ENCODE results near the gene TNNT2. TPM values are rescaled to one million over a fixed set of nuclear protein-coding genes. Genes with fewer than 3 reads are reported as not detected.

Gene TNNT2
- total and polyA plus RNA-seq, 2 donors (not counting 1 experiment from before 2014, with no cell fraction given) = 1.4 TPM; not detected in 1

GRCh38 chr1:201423655-201424054, 46.2 kb upstream of the TNNT2 start:
- Histone ChIP-seq H3K79me2 (ENCODE audit: control insufficient read depth, insufficient read depth, low read length) (no peaks in the 10 kb centered on the region), H4K20me1 (ENCODE audit: control insufficient read depth, extremely low read depth, insufficient read depth, low read length) (no peaks in the 10 kb centered on the region), H3K4me3 (replicated peaks in 1 of 4; ENCODE audit: control extremely low read depth in 1 of 4, insufficient read depth in 1 of 4, low read depth in 3 of 4, low read length in 4 of 4) (no peak overlapping the region), H3K27me3 (ENCODE audit: control insufficient read depth, insufficient read depth, low read length) (peaks cover 21% of the 10 kb centered on the region), H3K27ac (ENCODE audit: insufficient read depth, low read length) (no peak overlapping the region), H3K36me3 (ENCODE audit: control insufficient read depth, insufficient read depth, low read length) (no peaks in the 10 kb centered on the region), H3K4me1 (ENCODE audit: control insufficient read depth, extremely low read depth, insufficient read depth, low read length) (no peaks in the 10 kb centered on the region), H3K9me3 (ENCODE audit: control insufficient read depth, insufficient read depth, low read depth, low read length) (no peaks in the 10 kb centered on the region), H3K9ac (ENCODE audit: insufficient read depth, low read length) (no peak overlapping the region), H3K4me2 (ENCODE audit: extremely low read depth, insufficient read depth, low read length) (no peak overlapping the region), H2AFZ (ENCODE audit: low read length) (no peak overlapping the region)
- no peak for DNase-seq (ENCODE audit: low read depth in 2 of 2)
- TF ChIP-seq EZH2 (IDR thresholded peaks at IDR 0.05; ENCODE audit: low read length, missing control alignments) = no peak
- no peak for TF ChIP-seq CTCF (conservative IDR thresholded peaks at IDR 0.05 in 1 of 2, IDR thresholded peaks at IDR 0.05 in 1 of 2; ENCODE audit: low read depth in 1 of 2, low read length in 2 of 2)

DNA sequence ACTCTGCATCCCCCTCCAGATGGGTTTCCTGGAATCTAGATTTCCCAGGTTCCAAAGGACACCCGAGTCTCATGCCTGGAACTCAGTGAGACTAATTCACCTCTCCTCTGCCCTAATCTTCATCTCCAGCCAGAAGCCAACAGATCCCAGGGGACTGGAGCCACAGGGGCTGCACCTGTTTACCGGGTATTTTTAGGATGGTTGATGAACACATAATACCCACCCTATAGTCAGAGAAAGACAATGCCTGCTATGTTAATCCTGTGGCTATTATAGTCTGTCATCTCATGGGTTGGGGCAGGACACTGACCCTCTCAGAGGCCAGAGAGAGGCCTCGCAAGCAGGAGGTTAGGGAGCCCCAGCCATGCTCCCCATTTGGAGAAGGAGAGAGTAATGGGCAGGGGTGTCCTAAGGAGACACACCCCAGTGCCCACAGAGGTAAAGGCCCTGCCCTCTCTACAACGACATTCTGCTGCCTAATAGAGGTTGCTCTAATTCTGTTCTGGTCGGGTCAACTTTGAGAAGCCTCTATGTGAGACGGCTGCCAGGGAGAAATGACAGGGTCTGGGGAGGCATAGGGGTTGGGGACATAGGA, 45.1 kb upstream of the TNNT2 start:
- Histone ChIP-seq H3K9me3 (ENCODE audit: control insufficient read depth, insufficient read depth, low read depth, low read length) (no peaks in the 10 kb centered on the region), H4K20me1 (ENCODE audit: control insufficient read depth, extremely low read depth, insufficient read depth, low read length) (no peaks in the 10 kb centered on the region), H2AFZ (ENCODE audit: low read length) (no peak overlapping the region), H3K36me3 (ENCODE audit: control insufficient read depth, insufficient read depth, low read length) (no peaks in the 10 kb centered on the region), H3K9ac (ENCODE audit: insufficient read depth, low read length) (no peak overlapping the region), H3K79me2 (ENCODE audit: control insufficient read depth, insufficient read depth, low read length) (no peaks in the 10 kb centered on the region), H3K27me3 (ENCODE audit: control insufficient read depth, insufficient read depth, low read length) (peaks cover 22% of the 10 kb centered on the region), H3K27ac (ENCODE audit: insufficient read depth, low read length) (no peak overlapping the region), H3K4me3 (replicated peaks in 1 of 4; ENCODE audit: control extremely low read depth in 1 of 4, insufficient read depth in 1 of 4, low read depth in 3 of 4, low read length in 4 of 4) (no peak overlapping the region), H3K4me2 (ENCODE audit: extremely low read depth, insufficient read depth, low read length) (no peak overlapping the region), H3K4me1 (ENCODE audit: control insufficient read depth, extremely low read depth, insufficient read depth, low read length) (no peaks in the 10 kb centered on the region)
- TF ChIP-seq CTCF (conservative IDR thresholded peaks at IDR 0.05 in 1 of 2, IDR thresholded peaks at IDR 0.05 in 1 of 2; ENCODE audit: low read depth in 1 of 2, low read length in 2 of 2) = no peak
- no peak for TF ChIP-seq EZH2 (IDR thresholded peaks at IDR 0.05; ENCODE audit: low read length, missing control alignments)
- no peak for DNase-seq (ENCODE audit: low read depth in 2 of 2)

GRCh38 chr1:201422026-201422425, 44.5 kb upstream of the TNNT2 start:
- Histone ChIP-seq H3K9ac (ENCODE audit: insufficient read depth, low read length) (no peak overlapping the region), H3K79me2 (ENCODE audit: control insufficient read depth, insufficient read depth, low read length) (no peaks in the 10 kb centered on the region), H3K4me2 (ENCODE audit: extremely low read depth, insufficient read depth, low read length) (no peak overlapping the region), H2AFZ (ENCODE audit: low read length) (no peak overlapping the region), H3K9me3 (ENCODE audit: control insufficient read depth, insufficient read depth, low read depth, low read length) (no peaks in the 10 kb centered on the region), H3K36me3 (ENCODE audit: control insufficient read depth, insufficient read depth, low read length) (no peaks in the 10 kb centered on the region), H3K4me1 (ENCODE audit: control insufficient read depth, extremely low read depth, insufficient read depth, low read length) (no peaks in the 10 kb centered on the region), H3K27me3 (ENCODE audit: control insufficient read depth, insufficient read depth, low read length) (peaks cover 26% of the 10 kb centered on the region), H3K4me3 (replicated peaks in 1 of 4; ENCODE audit: control extremely low read depth in 1 of 4, insufficient read depth in 1 of 4, low read depth in 3 of 4, low read length in 4 of 4) (no peak overlapping the region), H4K20me1 (ENCODE audit: control insufficient read depth, extremely low read depth, insufficient read depth, low read length) (no peaks in the 10 kb centered on the region), H3K27ac (ENCODE audit: insufficient read depth, low read length) (no peak overlapping the region)
- DNase-seq (ENCODE audit: low read depth in 2 of 2) = no peak
- TF ChIP-seq EZH2 (IDR thresholded peaks at IDR 0.05; ENCODE audit: low read length, missing control alignments) (no peak), CTCF (conservative IDR thresholded peaks at IDR 0.05 in 1 of 2, IDR thresholded peaks at IDR 0.05 in 1 of 2; ENCODE audit: low read depth in 1 of 2, low read length in 2 of 2) (no peak)

Measured in fibroblast of lung (primary cell).